NCI-H2107 treated with DMSO at 0.1 percent for 48 hours (cell line): ENCODE measurements around the gene EFCC1.

ENCODE experiments used
- DNase-seq: peaks from one replicate; lab custom pipeline; 2025; ENCODE audit not compliant: unreplicated experiment; lab: John Stamatoyannopoulos, UW

EFCC1 gene

GRCh38 chr3:128994173-128994512 lies 7.0 kb upstream of the EFCC1 start:
- DNase-seq, result no peak

GRCh38 chr3:128994581-128995546 lies 6.2 kb upstream of the EFCC1 start:
- DNase-seq, result no peak

DNA sequence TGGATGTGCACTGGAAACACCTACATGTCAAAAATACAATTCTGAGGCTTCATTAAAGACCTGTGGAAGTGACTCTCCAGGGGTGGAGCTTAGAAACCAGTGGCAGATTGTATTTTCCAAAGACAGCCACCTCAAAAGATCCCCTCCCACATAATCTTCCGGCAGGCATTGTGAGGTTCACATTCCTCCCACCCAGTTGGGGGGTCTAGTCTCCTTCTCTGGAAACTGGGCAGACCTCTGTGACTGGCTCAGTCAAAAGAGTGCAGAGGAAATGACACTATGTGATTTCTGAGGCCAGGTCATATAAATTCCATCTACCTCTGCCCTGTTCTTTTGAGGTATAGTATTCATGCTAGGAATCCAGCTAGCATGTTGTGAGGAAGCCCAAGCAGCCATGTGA lies 5.4 kb upstream of the EFCC1 start:
- no peak for DNase-seq

DNA sequence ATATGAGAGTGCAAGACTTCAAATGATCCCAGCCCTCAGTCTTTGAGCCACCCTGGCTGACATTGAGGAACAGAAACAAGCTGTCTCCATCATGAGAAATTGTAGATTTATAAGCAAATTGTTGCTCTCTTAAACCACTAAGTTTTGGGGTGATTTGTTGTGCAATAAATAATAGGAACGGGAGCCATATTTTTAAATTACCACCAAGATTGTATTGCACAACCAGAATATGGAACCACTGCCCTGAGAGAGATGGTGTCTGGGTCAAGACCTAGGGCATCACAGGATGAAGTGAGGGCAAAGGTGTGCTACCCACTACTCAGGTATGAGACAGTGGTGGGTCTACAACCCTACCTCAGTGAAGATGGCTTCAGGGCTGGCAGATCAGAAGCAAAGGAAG lies 4.9 kb upstream of the EFCC1 start:
- DNase-seq, result no peak

- no peak for DNase-seq
These were observed 4.4 kb upstream of the EFCC1 start for GRCh38 chr3:128996726-128997125.

DNA sequence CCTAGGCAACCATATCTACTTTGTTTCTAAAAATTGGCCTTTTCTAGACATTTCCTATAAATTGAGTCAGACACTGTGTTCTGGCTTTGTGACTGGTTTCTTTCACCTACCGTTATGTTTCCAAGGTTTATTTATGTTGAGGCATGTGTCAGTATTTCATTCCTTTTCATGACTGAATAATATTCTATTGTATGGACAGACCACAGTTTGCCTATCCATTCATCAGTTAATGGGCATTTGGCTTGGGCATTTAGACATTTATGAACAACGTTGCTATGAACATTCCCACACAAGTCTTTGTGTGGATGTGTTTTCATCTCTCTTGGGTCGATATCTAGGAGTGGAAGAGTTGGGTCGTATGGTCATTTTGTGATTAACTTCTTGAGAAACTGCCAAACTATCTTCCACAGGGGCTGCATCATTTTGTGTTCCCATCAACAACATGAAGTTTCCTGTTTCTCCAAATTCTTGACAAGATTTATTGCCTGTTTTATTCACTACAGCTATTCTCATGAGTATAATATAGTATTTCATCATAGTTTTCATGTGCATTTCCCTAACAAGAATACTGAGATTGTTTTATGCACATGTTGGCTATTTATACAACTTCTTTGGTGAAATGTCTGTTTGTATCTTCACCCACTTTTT lies 3.5 kb upstream of the EFCC1 start:
- DNase-seq, result no peak

DNA sequence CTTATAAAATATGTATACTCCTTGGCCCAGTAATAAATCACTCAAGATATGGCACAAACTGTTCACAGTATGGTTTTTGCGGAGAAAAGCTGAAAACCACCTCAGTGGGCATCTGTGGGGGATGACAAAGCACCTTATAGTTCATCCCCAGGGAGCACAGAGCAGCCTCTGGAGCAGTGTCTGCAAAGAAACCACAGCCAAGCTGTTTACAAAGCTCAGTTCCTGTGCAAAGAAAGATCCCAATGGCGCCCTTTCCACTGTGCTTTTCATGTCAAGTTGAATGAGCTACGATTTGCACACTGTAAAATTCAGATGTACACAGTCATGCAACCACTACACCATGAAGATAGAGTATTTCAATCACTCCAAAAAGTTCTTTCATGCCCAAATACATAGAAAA lies 2.5 kb upstream of the EFCC1 start:
- peak; percentile 50 for DNase-seq

- DNase-seq, result no peak
These were observed 2.0 kb upstream of the EFCC1 start for GRCh38 chr3:128999102-128999501.

- DNase-seq, result no peak
These were observed 383 bp upstream of the EFCC1 start for GRCh38 chr3:129000742-129001100.

DNA sequence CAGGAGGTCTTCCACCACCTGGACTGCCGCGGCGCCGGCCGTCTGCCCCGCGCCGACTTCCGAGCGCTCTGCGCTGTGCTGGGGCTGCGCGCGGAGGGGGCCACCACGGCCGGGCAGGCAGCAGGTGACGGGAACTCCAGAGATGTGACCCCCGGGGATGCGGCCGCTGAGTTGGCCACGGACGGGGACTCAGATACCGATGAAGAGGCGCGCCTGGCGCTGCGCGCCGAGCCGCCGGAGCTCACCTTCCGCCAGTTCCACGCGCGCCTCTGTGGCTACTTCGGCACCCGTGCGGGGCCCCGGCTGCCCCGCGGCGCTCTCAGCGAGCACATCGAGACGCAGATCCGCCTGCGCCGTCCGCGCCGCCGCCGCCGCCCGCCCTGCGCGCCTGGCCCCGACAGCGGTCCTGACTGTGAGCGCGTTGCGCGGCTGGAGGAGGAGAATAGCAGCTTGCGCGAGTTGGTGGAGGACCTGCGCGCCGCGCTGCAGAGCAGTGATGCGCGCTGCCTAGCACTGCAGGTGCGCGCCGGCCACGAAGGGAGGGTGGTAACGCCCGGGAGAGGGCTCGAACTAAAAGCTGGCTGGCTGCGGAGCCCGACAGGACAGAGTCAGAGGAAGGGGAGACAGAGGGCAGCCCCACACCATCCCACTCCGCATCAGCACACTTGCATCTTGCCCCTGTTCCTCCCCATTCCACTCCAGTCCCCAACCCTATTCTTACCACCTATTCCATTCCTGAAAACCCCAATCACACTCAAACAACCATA lies 885 bp downstream of the EFCC1 start:
- DNase-seq, result no peak

DNA sequence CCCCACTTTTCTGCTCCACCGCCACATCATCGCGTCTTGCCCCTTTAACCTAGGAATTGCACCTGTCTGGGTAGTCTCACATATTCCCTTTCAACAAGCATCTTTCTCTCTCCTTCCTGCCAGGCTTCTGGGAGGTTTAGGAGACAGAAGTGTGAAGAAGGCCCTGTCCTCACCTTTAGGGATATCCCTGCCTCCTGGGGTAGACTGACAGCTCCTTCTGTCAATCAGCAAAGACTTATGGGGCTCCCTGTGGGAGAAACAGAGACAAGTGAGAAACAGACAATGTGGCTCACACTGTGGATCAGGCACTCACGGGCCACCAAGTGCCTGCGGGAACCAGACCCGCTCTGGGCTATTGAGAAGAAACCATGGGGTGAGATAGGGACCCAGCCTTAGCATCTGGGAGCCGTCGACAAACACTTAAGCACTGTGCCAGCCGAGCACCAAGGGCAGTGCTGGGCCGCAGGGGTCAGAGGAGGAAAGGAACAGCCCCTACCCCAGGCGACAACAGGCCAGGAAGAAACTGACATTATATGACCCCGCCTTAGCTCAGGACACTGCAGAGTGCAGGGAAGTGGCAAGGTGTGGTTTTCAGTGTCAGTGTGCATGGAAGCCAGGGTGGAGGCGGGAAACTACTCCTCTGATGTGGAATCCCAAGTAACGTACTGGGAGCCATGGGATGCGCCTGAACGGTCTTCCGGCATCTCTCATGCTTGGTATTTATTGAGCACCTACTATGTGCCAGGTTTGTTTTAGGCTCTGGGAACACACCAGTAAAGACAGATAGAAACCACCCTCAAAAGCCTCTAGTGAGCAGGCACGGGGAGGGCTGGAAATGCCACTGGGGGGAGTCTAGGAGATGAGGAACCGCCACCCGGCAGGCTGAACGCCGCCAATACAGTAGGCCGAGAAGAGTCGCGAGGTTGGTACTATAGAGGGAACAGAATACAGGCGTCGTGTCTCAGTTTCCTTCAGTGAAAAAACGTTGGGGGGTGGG lies 1.8 kb downstream of the EFCC1 start:
- no peak for DNase-seq

- DNase-seq, result no peak
These were observed 2.5 kb downstream of the EFCC1 start for GRCh38 chr3:129003578-129004112.

GRCh38 chr3:129004639-129005295 lies 3.7 kb downstream of the EFCC1 start:
- no peak for DNase-seq

- no peak for DNase-seq
These were observed 4.6 kb downstream of the EFCC1 start for GRCh38 chr3:129005526-129006303.

- no peak for DNase-seq
These were observed 5.8 kb downstream of the EFCC1 start for GRCh38 chr3:129006864-129007263.

GRCh38 chr3:129007792-129008191 lies 6.7 kb downstream of the EFCC1 start:
- no peak for DNase-seq

GRCh38 chr3:129009266-129009665 lies 8.2 kb downstream of the EFCC1 start:
- no peak for DNase-seq

DNA sequence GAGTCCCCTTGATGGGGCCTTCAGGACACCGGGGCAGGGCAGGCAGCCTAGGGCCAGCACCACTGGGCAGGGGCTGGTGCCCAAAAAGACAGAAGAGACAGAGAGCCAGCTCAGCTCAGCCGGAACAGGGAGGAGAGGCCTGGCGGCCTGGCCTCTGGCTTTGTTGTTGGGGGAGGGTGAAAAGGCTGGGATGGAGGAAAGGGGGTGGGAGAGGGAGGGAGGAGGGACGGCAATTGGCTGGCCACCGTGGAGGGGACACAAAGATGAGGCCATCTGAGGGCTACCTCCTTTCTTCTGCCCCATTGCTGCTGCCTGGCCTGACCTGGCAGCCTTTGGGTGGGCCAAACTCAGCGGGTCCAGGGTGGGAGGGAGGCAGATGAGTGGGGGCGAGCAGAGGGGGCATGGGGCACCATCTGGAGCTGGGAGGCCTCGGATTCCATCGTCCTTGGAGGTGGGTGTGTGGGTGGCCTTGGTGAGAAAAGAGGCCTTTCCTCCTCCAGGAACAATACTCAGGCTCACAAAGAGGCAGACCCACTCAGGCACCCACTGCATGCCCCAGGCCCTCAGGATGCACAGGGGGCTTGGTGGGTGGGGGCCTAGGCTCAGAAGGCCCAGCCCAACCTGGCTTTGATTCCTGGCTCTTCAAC lies 9.3 kb downstream of the EFCC1 start:
- DNase-seq, result no peak

- no peak for DNase-seq
These were observed 12.4 kb downstream of the EFCC1 start for GRCh38 chr3:129013491-129013891.
